Lower leg skin (tissue), 4 donors: Measurements from ENCODE around the gene ASTN1. TPM values are rescaled to one million over a fixed set of nuclear protein-coding genes. Genes with fewer than 3 reads are reported as not detected.

Experiments
- DNase-seq, 2 donors: peaks; one replicate each; pipeline ENCODE4 v3.0.0-alpha.2; 2019; ENCODE audit warnings: low spot score in 2 of 2
- H3K4me3 ChIP-seq: fragments of 200-600 bp; sonication (generic); 2 replicates; pipeline ENCODE4 v1.5.1; 2017; ENCODE audit warnings: mild to moderate bottlenecking, low read depth; ENCODE audit not compliant: poor library complexity, severe bottlenecking
- CTCF ChIP-seq, 3 donors: fragments of 450-650 bp; IDR thresholded peaks; one replicate each; pipeline ENCODE4 v1.5.1; 2016; ENCODE audit warnings: antibody characterized with exemption in 3 of 3, mild to moderate bottlenecking in 3 of 3, moderate library complexity in 2 of 3
- POLR2A ChIP-seq, 2 donors: fragments of 450-650 bp; IDR thresholded peaks; one replicate each; pipeline ENCODE4 v1.6.1; 2016 to 2017; ENCODE audit warnings: antibody characterized with exemption in 2 of 2, mild to moderate bottlenecking in 1 of 2, moderate library complexity in 1 of 2
- WGBS, 2 donors: methylation state at CpG; one replicate each; pipeline ENCODE4 v1.1.5; 2018; 5-methylcytosine and 5-hydroxymethylcytosine counted together
- intact Hi-C: fragments of 100-400 bp; cut with DNase I; formaldehyde crosslinking; loops from one replicate; pipeline ENCODE4 v1.15.0; 2023; ENCODE audit warnings: low total_unique reads
- total RNA-seq, 4 donors: library from RNA; depleted of rRNA; stranded (reverse); fragments of >200 nt; gene quantifications; one replicate each; pipeline ENCODE4 v1.1.0, GENCODE V29; 2016

Gene ASTN1
- total RNA-seq, 4 donors from 2014 or later: 0.10 to 0.26 TPM; not detected in 2

GRCh38 chr1:176904057-176904751 lies 260.3 kb downstream of the ASTN1 start:
- H3K4me3 ChIP-seq: no peak overlapping the region
- intact Hi-C loops: no loop called here
- no peak for DNase-seq
- WGBS, 2 donors: 41 to 45% methylated on average over 19 of the region's 19 CpGs
- TF ChIP-seq POLR2A (IDR thresholded peaks at IDR 0.05) (no peak), CTCF (IDR thresholded peaks at IDR 0.05) (no peak)

GRCh38 chr1:176903474-176903873 lies 261.0 kb downstream of the ASTN1 start:
- DNase-seq: no peak
- 60 to 61% methylated on average over 4 of the region's 4 CpGs for WGBS, 2 donors
- H3K4me3 ChIP-seq: no peak overlapping the region
- no peak for TF ChIP-seq CTCF (IDR thresholded peaks at IDR 0.05)
- no peak for TF ChIP-seq POLR2A (IDR thresholded peaks at IDR 0.05)
- intact Hi-C loops: no loop called here

- intact Hi-C loops: loop anchor here (10.0 kb wide), 1 partner anchor 1045 kb away; no protein-coding TSS in a partner anchor
- 73% methylated on average over 2 of the region's 2 CpGs for whole genome bisulfite sequencing, 2 donors
- no peak overlapping the region for H3K4me3 ChIP-seq
- peak in 1 of 2 donors; percentile 21 for DNase-seq
- no peak for TF ChIP-seq POLR2A (IDR thresholded peaks at IDR 0.05)
- no peak for TF ChIP-seq CTCF (IDR thresholded peaks at IDR 0.05)
Measured at GRCh38 chr1:176899321-176899720, 265.2 kb downstream of the ASTN1 start.

- TF ChIP-seq CTCF (IDR thresholded peaks at IDR 0.05) (no peak), POLR2A (IDR thresholded peaks at IDR 0.05) (no peak)
- WGBS, 2 donors: 4 to 5% methylated on average over 25 of the region's 25 CpGs
- DNase-seq: peak; percentile 25 to 90
- no peak overlapping the region for H3K4me3 ChIP-seq
- intact Hi-C loops: loop anchor here (10.0 kb wide), 1 partner anchor 1047 kb away; no protein-coding TSS in a partner anchor
Measured at GRCh38 chr1:176897350-176898236, 266.9 kb downstream of the ASTN1 start.

- TF ChIP-seq CTCF (IDR thresholded peaks at IDR 0.05) (no peak), POLR2A (IDR thresholded peaks at IDR 0.05) (no peak)
- H3K4me3 ChIP-seq: no peak overlapping the region
- intact Hi-C loops: loop anchor here (10.0 kb wide), 1 partner anchor 1049 kb away; no protein-coding TSS in a partner anchor
- 63 to 64% methylated on average over 10 of the region's 10 CpGs for WGBS, 2 donors
- DNase-seq: peak in 1 of 2 donors; percentile 37
Measured at GRCh38 chr1:176896216-176896615, 268.3 kb downstream of the ASTN1 start.
